ENCODE data around the gene BRICD5.

The BRICD5 gene

GRCh38 chr16:2203119-2203688 is 7.5 kb downstream of the BRICD5 start (continued):
- TF ChIP-seq ZNF639 (tag by site-specific recombination; IDR thresholded peaks at IDR 0.05), result peak; percentile 49; the same call in 1 of the 2 replicates
- TF ChIP-seq ZFP37 (tag by site-specific recombination; IDR thresholded peaks at IDR 0.05), result 0 out of 2 replicates have a peak, but pooled peaks have one; percentile 28

GRCh38 chr16:2200313-2200712 is 10.3 kb downstream of the BRICD5 start:
- POLR2A ChIA-PET, result interaction anchor here (0.9 to 1.5 kb wide), 2 partner anchors 10 to 15 kb away, joined by 4 read pairs; no protein-coding TSS in a partner anchor

GRCh38 chr16:2199621-2200139 is 11.0 kb downstream of the BRICD5 start:
- H3K27ac ChIP-seq (ENCODE audit: extremely low read depth, low read depth, low read length), result no peak overlapping the region
- ChIA-PET POLR2A (interaction anchor here (0.9 to 1.5 kb wide), 2 partner anchors 9 to 15 kb away, joined by 4 read pairs; no protein-coding TSS in a partner anchor), CTCF (no interaction called here)
- no peaks in the 10 kb centered on the region for H3K9me3 ChIP-seq (ENCODE audit: control insufficient read depth, insufficient read depth, low read depth, low read length)
- H3K36me3 ChIP-seq (ENCODE audit: control insufficient read depth in 2 of 2, insufficient read depth in 1 of 2, low read length in 2 of 2), result no peaks in the 10 kb centered on the region
- H3K4me1 ChIP-seq (ENCODE audit: control insufficient read depth, insufficient read depth, low read length), result peaks cover 5% of the 10 kb centered on the region; the same call in 1 of the 2 replicates
- no peak overlapping the region for H3K4me3 ChIP-seq (ENCODE audit: low read depth, low read length)
- TF ChIP-seq ZNF423 (tag by site-specific recombination; IDR thresholded peaks at IDR 0.05) (no peak), ZNF645 (tag by site-specific recombination; IDR thresholded peaks at IDR 0.05) (no peak), ZBTB7A (tag by site-specific recombination; IDR thresholded peaks at IDR 0.05; ENCODE audit: low read depth) (no peak), ZFP69B (tag by site-specific recombination; IDR thresholded peaks at IDR 0.05) (no peak), ZNF768 (tag by site-specific recombination; IDR thresholded peaks at IDR 0.05) (no peak), HOXC10 (CRISPR knock-in tag; IDR thresholded peaks at IDR 0.05) (no peak), ZNF174 (tag by site-specific recombination; IDR thresholded peaks at IDR 0.05) (no peak), ZNF623 (tag by site-specific recombination; IDR thresholded peaks at IDR 0.05) (no peak), ZNF391 (tag by site-specific recombination; IDR thresholded peaks at IDR 0.05; ENCODE audit: borderline replicate concordance, low read depth) (no peak), ZFP3 (tag by site-specific recombination; IDR thresholded peaks at IDR 0.05; ENCODE audit: low read depth) (no peak), ZNF785 (tag by site-specific recombination; IDR thresholded peaks at IDR 0.05) (no peak), MZF1 (tag by site-specific recombination; IDR thresholded peaks at IDR 0.05; ENCODE audit: borderline replicate concordance) (no peak)

More at GRCh38 chr16:2200313-2200712, 10.3 kb downstream of the BRICD5 start:
- CTCF ChIA-PET, result no interaction called here
- H3K27ac ChIP-seq (ENCODE audit: extremely low read depth, low read depth, low read length), result no peak overlapping the region
- H3K4me1 ChIP-seq (ENCODE audit: control insufficient read depth, insufficient read depth, low read length), result peaks cover 4% of the 10 kb centered on the region; the same call in 1 of the 2 replicates
- H3K4me3 ChIP-seq (ENCODE audit: low read depth, low read length), result no peak overlapping the region
- TF ChIP-seq ZNF140 (tag by site-specific recombination; IDR thresholded peaks at IDR 0.05) (peak; percentile 99), ZNF658 (tag by site-specific recombination; IDR thresholded peaks at IDR 0.05) (no peak), ZNF660 (tag by site-specific recombination; IDR thresholded peaks at IDR 0.05) (no peak), ZNF146 (tag by site-specific recombination; IDR thresholded peaks at IDR 0.05) (peak; percentile 43; the same call in 1 of the 2 replicates)
- no peaks in the 10 kb centered on the region for H3K36me3 ChIP-seq (ENCODE audit: control insufficient read depth in 2 of 2, insufficient read depth in 1 of 2, low read length in 2 of 2)
- no peaks in the 10 kb centered on the region for H3K9me3 ChIP-seq (ENCODE audit: control insufficient read depth, insufficient read depth, low read depth, low read length)

- ChIA-PET POLR2A (interaction anchor here (0.9 to 1.5 kb wide), 2 partner anchors 9 to 16 kb away, joined by 4 read pairs; no protein-coding TSS in a partner anchor), CTCF (no interaction called here)
- Histone ChIP-seq H3K4me1 (ENCODE audit: control insufficient read depth, insufficient read depth, low read length) (peaks cover 9% of the 10 kb centered on the region; the same call in 1 of the 2 replicates), H3K27ac (ENCODE audit: extremely low read depth, low read depth, low read length) (no peak overlapping the region), H3K9me3 (ENCODE audit: control insufficient read depth, insufficient read depth, low read depth, low read length) (no peaks in the 10 kb centered on the region), H3K36me3 (ENCODE audit: control insufficient read depth in 2 of 2, insufficient read depth in 1 of 2, low read length in 2 of 2) (no peaks in the 10 kb centered on the region), H3K4me3 (ENCODE audit: low read depth, low read length) (no peak overlapping the region)
- TF ChIP-seq ZNF311 (tag by site-specific recombination; IDR thresholded peaks at IDR 0.05; ENCODE audit: borderline replicate concordance), result no peak
- no peak for TF ChIP-seq HOXA7 (CRISPR knock-in tag; IDR thresholded peaks at IDR 0.05; ENCODE audit: borderline replicate concordance)
- TF ChIP-seq HOXC10 (CRISPR knock-in tag; IDR thresholded peaks at IDR 0.05), result no peak
- no peak for TF ChIP-seq ZNF24 (tag by site-specific recombination; IDR thresholded peaks at IDR 0.05)
- TF ChIP-seq ZNF214 (tag by site-specific recombination; IDR thresholded peaks at IDR 0.05; ENCODE audit: borderline replicate concordance), result no peak
Observed at GRCh38 chr16:2199095-2199494, 11.6 kb downstream of the BRICD5 start.
